Spleen (tissue), 7 donors: ENCODE measurements around the gene COL11A2.

Experiments used
- POLR2AphosphoS5 ChIP-seq, 3 donors: sonication (generic); formaldehyde crosslinking; IDR thresholded peaks; one replicate each; pipeline ENCODE4 v1.5.1; 2017; ENCODE audit warnings: antibody characterized with exemption in 3 of 3
- TF ChIP-seq, protein P1 (sequence below), 11 experiments: fragments of 200-600 bp in 7 of 11; fragments of 450-650 bp in 4 of 11; sonication (generic) in 4 of 11; IDR thresholded peaks in 8 of 11; conservative IDR thresholded peaks in 3 of 11; 1 replicate in 7 of 11; 2 replicates in 4 of 11; pipeline versions ENCODE4 v1.4.0 to v1.8.0; 2016 to 2021; ENCODE audit warnings: antibody characterized with exemption in 11 of 11, inconsistent platforms in 4 of 11, mild to moderate bottlenecking in 1 of 11
- donor health status: DM: no; HTN: no; CAD: no; lungs with moderate emphysema.
- donor health status: DM: no; HTN: no; CAD: no.
- donor health status: DM: no; HTN: no; CAD: no.

GRCh38 chr6:33164176-33164575 lies 28.1 kb downstream of the COL11A2 start:
- TF ChIP-seq, protein P1, sequence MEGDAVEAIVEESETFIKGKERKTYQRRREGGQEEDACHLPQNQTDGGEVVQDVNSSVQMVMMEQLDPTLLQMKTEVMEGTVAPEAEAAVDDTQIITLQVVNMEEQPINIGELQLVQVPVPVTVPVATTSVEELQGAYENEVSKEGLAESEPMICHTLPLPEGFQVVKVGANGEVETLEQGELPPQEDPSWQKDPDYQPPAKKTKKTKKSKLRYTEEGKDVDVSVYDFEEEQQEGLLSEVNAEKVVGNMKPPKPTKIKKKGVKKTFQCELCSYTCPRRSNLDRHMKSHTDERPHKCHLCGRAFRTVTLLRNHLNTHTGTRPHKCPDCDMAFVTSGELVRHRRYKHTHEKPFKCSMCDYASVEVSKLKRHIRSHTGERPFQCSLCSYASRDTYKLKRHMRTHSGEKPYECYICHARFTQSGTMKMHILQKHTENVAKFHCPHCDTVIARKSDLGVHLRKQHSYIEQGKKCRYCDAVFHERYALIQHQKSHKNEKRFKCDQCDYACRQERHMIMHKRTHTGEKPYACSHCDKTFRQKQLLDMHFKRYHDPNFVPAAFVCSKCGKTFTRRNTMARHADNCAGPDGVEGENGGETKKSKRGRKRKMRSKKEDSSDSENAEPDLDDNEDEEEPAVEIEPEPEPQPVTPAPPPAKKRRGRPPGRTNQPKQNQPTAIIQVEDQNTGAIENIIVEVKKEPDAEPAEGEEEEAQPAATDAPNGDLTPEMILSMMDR (IDR thresholded peaks at IDR 0.05 in 8 of 11, conservative IDR thresholded peaks at IDR 0.05 in 3 of 11), result no peak
- TF ChIP-seq POLR2AphosphoS5 (IDR thresholded peaks at IDR 0.05), result no peak
